Measurements from ENCODE around the gene ERGIC3. TPM values are rescaled to one million over a fixed set of nuclear protein-coding genes. Genes with fewer than 3 reads are reported as not detected.
A peak's percentile ranks its signal among the peaks of the same experiment; 100 is the strongest.

ERGIC3 gene
- total RNA-seq, 1 experiment from 2014 or later: 265 TPM

GRCh38 chr20:35515341-35515740 lies 26.5 kb upstream of the ERGIC3 start:
- Histone ChIP-seq H3K36me3 (ENCODE audit: control insufficient read depth, insufficient read depth, low read length) (no peaks in the 10 kb centered on the region; the same call in 1 of the 2 replicates), H3K9me3 (ENCODE audit: control insufficient read depth, insufficient read depth, low read depth, low read length) (no peaks in the 10 kb centered on the region), H3K27me3 (ENCODE audit: control insufficient read depth, insufficient read depth, low read length) (no peaks in the 10 kb centered on the region), H3K4me1 (ENCODE audit: control insufficient read depth, insufficient read depth, low read length) (peaks cover 3% of the 10 kb centered on the region; the same call in 1 of the 2 replicates), H3K4me3 (ENCODE audit: low read depth in 2 of 2, low read length in 2 of 2) (no peak overlapping the region), H3K27ac (ENCODE audit: low read length) (no peak overlapping the region)
- BruUV-seq (replicated peaks): no TSS peak
- intact Hi-C loops (cut with micrococcal nuclease; ENCODE audit: unreplicated experiment): no loop called here
- CTCF ChIA-PET: no interaction called here
- POLR2A ChIA-PET: interaction anchor here (0.6 kb wide), 1 partner anchor 28 kb away, joined by 3 read pairs; no protein-coding TSS in a partner anchor
- DNase-seq (ENCODE audit: low read depth, low spot score) (no peak), ATAC-seq (no peak)
- TF ChIP-seq REST (IDR thresholded peaks at IDR 0.05; ENCODE audit: insufficient read depth in 1 of 2, low read depth in 2 of 2, low read length in 1 of 2) (no peak), SIN3A (IDR thresholded peaks at IDR 0.05; ENCODE audit: borderline replicate concordance, insufficient read depth, low read depth, low read length) (no peak), CTCF (IDR thresholded peaks at IDR 0.05) (no peak), POLR2AphosphoS5 (IDR thresholded peaks at IDR 0.05; ENCODE audit: low read depth, low read length) (no peak), TCF7L2 (IDR thresholded peaks at IDR 0.05; ENCODE audit: low read depth, low read length) (no peak)
- in situ Hi-C loops (cut with HindIII; ENCODE audit: low pct_unique_long_range_greater_than_20kb, low sequenced_read_pairs): no loop called here

- ChIA-PET CTCF (interaction anchor here (0.6 kb wide), 2 partner anchors 27 to 76 kb away, joined by 3 to 8 read pairs; no protein-coding TSS in a partner anchor), POLR2A (interaction anchor here (0.5 kb wide), 1 partner anchor 870 kb away, joined by 3 read pairs; no protein-coding TSS in a partner anchor)
- intact Hi-C loops (cut with micrococcal nuclease; ENCODE audit: unreplicated experiment): no loop called here
- TF ChIP-seq REST (IDR thresholded peaks at IDR 0.05; ENCODE audit: insufficient read depth in 1 of 2, low read depth in 2 of 2, low read length in 1 of 2) (no peak), TCF7L2 (IDR thresholded peaks at IDR 0.05; ENCODE audit: low read depth, low read length) (no peak)
- DNase-seq (ENCODE audit: low read depth, low spot score) (peak; percentile 43), ATAC-seq (peak; percentile 91)
- BruUV-seq (replicated peaks): TSS peak; percentile 32
- Histone ChIP-seq H3K9me3 (ENCODE audit: control insufficient read depth, insufficient read depth, low read depth, low read length) (no peaks in the 10 kb centered on the region), H3K27me3 (ENCODE audit: control insufficient read depth, insufficient read depth, low read length) (no peaks in the 10 kb centered on the region), H3K4me3 (ENCODE audit: low read depth in 2 of 2, low read length in 2 of 2) (no peak overlapping the region), H3K27ac (ENCODE audit: low read length) (no peak overlapping the region), H3K36me3 (ENCODE audit: control insufficient read depth, insufficient read depth, low read length) (no peaks in the 10 kb centered on the region; the same call in 1 of the 2 replicates), H3K4me1 (ENCODE audit: control insufficient read depth, insufficient read depth, low read length) (peaks cover 3% of the 10 kb centered on the region; the same call in 1 of the 2 replicates)
- in situ Hi-C loops (cut with HindIII; ENCODE audit: low pct_unique_long_range_greater_than_20kb, low sequenced_read_pairs): no loop called here
These were observed 25.8 kb upstream of the ERGIC3 start for GRCh38 chr20:35515949-35516645.

Data from Panc1 (cell line).